Measurements from ENCODE around the gene MET. TPM values are rescaled to one million over a fixed set of nuclear protein-coding genes. Genes with fewer than 3 reads are reported as not detected.

MET gene
- total RNA-seq, 1 donor from 2014 or later: 15.2 TPM

- no peaks in the 10 kb centered on the region for H3K9me3 ChIP-seq
- H3K36me3 ChIP-seq: no peaks in the 10 kb centered on the region
- no peak overlapping the region for H3K4me3 ChIP-seq
- intact Hi-C loops (cut with DNase I): no loop called here
- no peak overlapping the region for H3K27ac ChIP-seq
- no peaks in the 10 kb centered on the region for H3K4me1 ChIP-seq
- no peak for DNase-seq (ENCODE audit: extremely low spot score in 2 of 2)
- TF ChIP-seq POLR2A (IDR thresholded peaks at IDR 0.05): no peak
- no peak for TF ChIP-seq POLR2AphosphoS5 (IDR thresholded peaks at IDR 0.05; ENCODE audit: insufficient read depth in 1 of 2, low read depth in 1 of 2)
- TF ChIP-seq CTCF (IDR thresholded peaks at IDR 0.05): no peak
- H3K27me3 ChIP-seq: no peaks in the 10 kb centered on the region
These were observed 33.4 kb downstream of the MET start for GRCh38 chr7:116705419-116705818.

GRCh38 chr7:116706668-116707126 is 34.7 kb downstream of the MET start:
- no peaks in the 10 kb centered on the region for H3K36me3 ChIP-seq
- no peaks in the 10 kb centered on the region for H3K27me3 ChIP-seq
- TF ChIP-seq POLR2A (IDR thresholded peaks at IDR 0.05) (no peak), POLR2AphosphoS5 (IDR thresholded peaks at IDR 0.05; ENCODE audit: insufficient read depth in 1 of 2, low read depth in 1 of 2) (no peak), CTCF (IDR thresholded peaks at IDR 0.05) (no peak)
- intact Hi-C loops (cut with DNase I): no loop called here
- H3K9me3 ChIP-seq: no peaks in the 10 kb centered on the region
- H3K4me3 ChIP-seq: no peak overlapping the region
- no peaks in the 10 kb centered on the region for H3K4me1 ChIP-seq
- no peak for DNase-seq (ENCODE audit: extremely low spot score in 2 of 2)
- no peak overlapping the region for H3K27ac ChIP-seq

GRCh38 chr7:116707289-116707688 is 35.3 kb downstream of the MET start:
- no peaks in the 10 kb centered on the region for H3K27me3 ChIP-seq
- H3K4me1 ChIP-seq: no peaks in the 10 kb centered on the region
- TF ChIP-seq POLR2AphosphoS5 (IDR thresholded peaks at IDR 0.05; ENCODE audit: insufficient read depth in 1 of 2, low read depth in 1 of 2): no peak
- H3K4me3 ChIP-seq: no peak overlapping the region
- no peaks in the 10 kb centered on the region for H3K9me3 ChIP-seq
- H3K27ac ChIP-seq: no peak overlapping the region
- intact Hi-C loops (cut with DNase I): no loop called here
- DNase-seq (ENCODE audit: extremely low spot score in 2 of 2): no peak
- H3K36me3 ChIP-seq: no peaks in the 10 kb centered on the region

GRCh38 chr7:116708248-116708647 is 36.3 kb downstream of the MET start:
- TF ChIP-seq CTCF (IDR thresholded peaks at IDR 0.05): no peak
- no peak for TF ChIP-seq POLR2AphosphoS5 (IDR thresholded peaks at IDR 0.05; ENCODE audit: insufficient read depth in 1 of 2, low read depth in 1 of 2)
- TF ChIP-seq POLR2A (IDR thresholded peaks at IDR 0.05): no peak
- no peak for DNase-seq (ENCODE audit: extremely low spot score in 2 of 2)
- intact Hi-C loops (cut with DNase I): no loop called here
- Histone ChIP-seq H3K4me3 (no peak overlapping the region), H3K36me3 (no peaks in the 10 kb centered on the region), H3K27me3 (no peaks in the 10 kb centered on the region), H3K4me1 (no peaks in the 10 kb centered on the region), H3K27ac (no peak overlapping the region), H3K9me3 (no peaks in the 10 kb centered on the region)

GRCh38 chr7:116708861-116709260 is 36.9 kb downstream of the MET start:
- intact Hi-C loops (cut with DNase I): no loop called here
- no peaks in the 10 kb centered on the region for H3K36me3 ChIP-seq
- H3K4me1 ChIP-seq: no peaks in the 10 kb centered on the region
- no peak overlapping the region for H3K27ac ChIP-seq
- no peak for DNase-seq (ENCODE audit: extremely low spot score in 2 of 2)
- H3K9me3 ChIP-seq: no peaks in the 10 kb centered on the region
- TF ChIP-seq POLR2A (IDR thresholded peaks at IDR 0.05) (no peak), POLR2AphosphoS5 (IDR thresholded peaks at IDR 0.05; ENCODE audit: insufficient read depth in 1 of 2, low read depth in 1 of 2) (peak in 1 of 2 donors; percentile 6)
- H3K4me3 ChIP-seq: no peak overlapping the region
- H3K27me3 ChIP-seq: no peaks in the 10 kb centered on the region

- Histone ChIP-seq H3K27ac (no peak overlapping the region), H3K4me3 (no peak overlapping the region), H3K36me3 (no peaks in the 10 kb centered on the region), H3K4me1 (no peaks in the 10 kb centered on the region), H3K27me3 (no peaks in the 10 kb centered on the region), H3K9me3 (no peaks in the 10 kb centered on the region)
- no peak for DNase-seq (ENCODE audit: extremely low spot score in 2 of 2)
- TF ChIP-seq CTCF (IDR thresholded peaks at IDR 0.05): no peak
- no peak for TF ChIP-seq POLR2A (IDR thresholded peaks at IDR 0.05)
- no peak for TF ChIP-seq POLR2AphosphoS5 (IDR thresholded peaks at IDR 0.05; ENCODE audit: insufficient read depth in 1 of 2, low read depth in 1 of 2)
- intact Hi-C loops (cut with DNase I): no loop called here
These were observed 37.3 kb downstream of the MET start for GRCh38 chr7:116709336-116709735.
